COLO829 (cell line): ENCODE results near the gene SLC39A5.
A peak's percentile ranks its signal among the peaks of the same experiment; 100 is the strongest.

Experiments
- DNase-seq: peaks from one replicate; pipeline ENCODE4 v3.0.0; 2012; ENCODE audit warnings: low spot score

The SLC39A5 gene

DNA sequence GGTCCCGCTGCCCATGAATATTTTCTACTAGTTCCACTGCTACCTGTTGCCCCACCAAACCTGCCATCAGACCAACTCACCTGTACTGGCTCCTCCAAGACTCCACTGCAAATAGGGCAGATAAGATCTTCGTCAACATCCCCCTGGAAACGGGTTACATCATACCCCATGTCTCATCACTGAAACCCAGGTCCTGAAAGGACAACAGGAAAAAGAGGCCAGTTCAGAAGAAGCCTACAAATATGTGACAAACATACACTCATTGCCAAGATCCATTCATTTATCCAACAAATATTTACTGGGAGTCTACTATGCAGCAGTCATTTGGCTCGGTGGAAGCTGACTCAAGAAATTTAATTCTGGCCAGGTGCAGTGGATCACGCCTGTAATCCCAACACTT lies 16.0 kb upstream of the SLC39A5 start:
- DNase-seq: no peak

- no peak for DNase-seq
Measured at GRCh38 chr12:56216461-56216860, 13.4 kb upstream of the SLC39A5 start.

DNA sequence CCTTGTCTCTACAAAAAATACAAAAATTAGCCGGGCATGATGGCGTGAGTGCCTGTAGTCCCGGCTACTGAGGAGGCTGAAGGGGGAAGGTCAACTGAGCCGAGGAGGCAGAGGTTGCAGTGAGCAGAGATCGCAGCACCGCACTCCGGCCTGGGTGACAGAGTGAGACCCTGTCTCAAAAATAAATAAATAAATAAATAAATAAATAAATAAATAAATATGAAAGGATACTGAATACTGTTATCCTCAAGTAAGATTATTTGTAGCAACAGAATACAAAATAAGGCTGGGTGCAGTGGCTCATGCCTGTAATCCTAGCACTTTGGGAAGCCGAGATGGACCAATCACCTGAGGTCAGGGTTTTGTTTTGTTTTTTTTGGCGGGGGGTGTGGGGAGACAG lies 10.0 kb upstream of the SLC39A5 start:
- DNase-seq: no peak

GRCh38 chr12:56220611-56221231 lies 9.1 kb upstream of the SLC39A5 start:
- no peak for DNase-seq

DNA sequence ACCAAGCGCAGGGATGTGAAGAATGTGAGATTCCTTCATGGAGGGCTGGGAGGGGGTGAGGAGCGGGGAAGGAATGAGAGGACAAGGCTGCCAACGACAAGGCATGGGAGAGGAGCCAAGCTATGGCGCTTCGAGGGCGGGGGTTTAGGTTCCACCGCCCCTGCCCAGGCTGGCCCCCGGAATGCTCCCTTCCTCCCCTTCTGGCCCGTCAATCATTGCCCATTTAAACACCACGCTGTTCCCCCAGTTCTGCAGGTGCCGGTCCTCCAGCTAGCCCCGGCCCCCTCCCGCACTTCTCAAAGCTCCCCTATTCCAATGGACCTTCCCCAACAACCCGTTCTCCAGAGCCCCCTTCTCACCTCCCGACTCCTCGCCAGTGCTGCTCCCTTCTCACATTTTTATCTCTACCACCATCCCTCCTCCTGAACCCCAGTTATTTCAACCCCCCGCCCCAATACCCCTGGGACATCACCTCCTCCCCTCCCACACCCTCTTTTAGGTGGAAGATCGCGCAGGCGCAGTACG lies 8.6 kb upstream of the SLC39A5 start:
- DNase-seq: peak; percentile 66

- peak; percentile 98 for DNase-seq
Measured at GRCh38 chr12:56221757-56222530, 7.9 kb upstream of the SLC39A5 start, which contains the start of gene RNF41. TSS of gene RNF41 (minus strand) at chr12:56221922. CDS start at chr12:56214047, 7,875 bp downstream.

DNA sequence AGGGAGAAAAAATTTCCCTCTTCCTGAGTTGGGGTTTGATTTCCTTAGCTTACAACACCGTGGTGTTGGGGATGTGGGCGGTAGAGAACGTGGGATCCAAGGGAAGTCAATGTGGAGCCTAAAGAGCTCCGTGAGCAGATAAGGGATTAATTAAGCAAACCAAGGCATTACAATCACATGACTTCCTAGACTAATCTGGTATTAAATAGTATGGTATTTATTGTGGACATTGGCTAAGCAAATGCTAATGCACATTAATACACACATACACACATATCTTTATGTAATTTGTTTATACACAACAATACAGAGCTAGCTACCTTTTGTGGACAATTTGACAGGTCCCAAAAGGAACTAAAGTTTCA lies 7.3 kb upstream of the SLC39A5 start:
- DNase-seq: no peak

DNA sequence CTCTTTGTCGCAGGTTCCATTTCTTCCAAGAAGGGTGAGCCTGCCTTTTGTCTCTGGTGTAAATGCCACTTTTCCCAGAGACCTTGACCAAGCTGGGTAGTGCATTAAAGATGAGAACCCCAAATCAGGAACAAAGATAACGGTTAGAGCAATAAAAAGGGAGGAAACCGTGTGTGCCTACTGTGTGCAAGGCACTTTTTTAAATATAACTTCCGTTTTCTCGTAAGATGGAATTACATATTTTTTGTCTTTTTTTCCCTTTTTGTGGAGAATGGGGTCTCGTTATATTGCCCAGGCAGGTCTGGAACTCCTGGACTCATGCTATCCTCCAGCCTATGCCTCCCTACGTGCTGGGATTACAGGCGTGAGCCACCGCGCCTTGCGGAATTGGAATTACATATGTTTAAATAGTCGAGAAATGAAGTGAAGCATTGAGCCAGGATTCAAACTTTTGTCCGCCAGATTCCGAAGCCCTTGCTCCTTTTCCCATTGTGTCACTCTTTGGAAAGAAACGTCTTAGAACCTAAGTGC lies 6.2 kb upstream of the SLC39A5 start:
- DNase-seq: no peak

- peak; percentile 96 for DNase-seq
Measured at GRCh38 chr12:56224102-56224701, 5.6 kb upstream of the SLC39A5 start, which contains the start of gene NABP2. TSS of gene NABP2 (plus strand) at chr12:56224342. CDS start at chr12:56224857, 515 bp downstream.

DNA sequence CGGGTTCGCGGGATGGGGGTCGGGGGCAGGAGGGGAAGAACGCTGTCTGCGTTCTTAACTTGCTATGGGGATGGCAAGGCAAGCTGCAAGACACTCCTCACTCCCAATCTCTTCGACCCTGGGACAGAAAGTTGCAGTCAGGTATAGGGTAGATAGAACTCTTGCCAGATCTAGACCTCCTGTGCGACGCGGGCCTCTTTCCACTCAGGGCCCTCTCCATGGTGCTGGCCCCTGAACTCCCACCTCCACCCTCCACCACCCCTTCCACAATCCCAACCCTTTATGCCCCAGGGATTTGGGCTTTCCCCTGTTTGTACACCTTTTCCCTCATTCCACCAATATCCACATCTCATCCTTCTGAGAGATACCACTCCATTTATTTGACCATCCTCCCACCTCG lies 4.9 kb upstream of the SLC39A5 start:
- DNase-seq: no peak

DNA sequence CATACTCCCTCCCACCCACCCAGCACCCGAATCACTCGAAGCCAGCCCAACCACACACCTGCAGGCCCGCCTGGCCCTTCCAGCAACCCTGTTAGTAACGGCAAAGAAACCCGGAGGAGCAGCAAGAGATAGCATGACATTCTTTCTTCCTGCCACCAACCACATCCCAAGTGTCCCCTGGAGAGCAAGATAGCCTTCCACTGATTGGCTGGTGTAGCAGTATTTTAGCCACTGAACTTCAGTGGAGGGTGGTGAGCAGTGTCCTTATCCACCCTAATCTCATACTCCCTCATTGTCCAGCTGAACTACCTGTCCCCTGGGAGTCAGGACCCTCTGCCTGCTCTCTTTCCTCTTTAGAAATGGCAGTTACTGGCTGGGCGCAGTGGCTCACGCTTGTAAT lies 769 bp upstream of the SLC39A5 start:
- no peak for DNase-seq

DNA sequence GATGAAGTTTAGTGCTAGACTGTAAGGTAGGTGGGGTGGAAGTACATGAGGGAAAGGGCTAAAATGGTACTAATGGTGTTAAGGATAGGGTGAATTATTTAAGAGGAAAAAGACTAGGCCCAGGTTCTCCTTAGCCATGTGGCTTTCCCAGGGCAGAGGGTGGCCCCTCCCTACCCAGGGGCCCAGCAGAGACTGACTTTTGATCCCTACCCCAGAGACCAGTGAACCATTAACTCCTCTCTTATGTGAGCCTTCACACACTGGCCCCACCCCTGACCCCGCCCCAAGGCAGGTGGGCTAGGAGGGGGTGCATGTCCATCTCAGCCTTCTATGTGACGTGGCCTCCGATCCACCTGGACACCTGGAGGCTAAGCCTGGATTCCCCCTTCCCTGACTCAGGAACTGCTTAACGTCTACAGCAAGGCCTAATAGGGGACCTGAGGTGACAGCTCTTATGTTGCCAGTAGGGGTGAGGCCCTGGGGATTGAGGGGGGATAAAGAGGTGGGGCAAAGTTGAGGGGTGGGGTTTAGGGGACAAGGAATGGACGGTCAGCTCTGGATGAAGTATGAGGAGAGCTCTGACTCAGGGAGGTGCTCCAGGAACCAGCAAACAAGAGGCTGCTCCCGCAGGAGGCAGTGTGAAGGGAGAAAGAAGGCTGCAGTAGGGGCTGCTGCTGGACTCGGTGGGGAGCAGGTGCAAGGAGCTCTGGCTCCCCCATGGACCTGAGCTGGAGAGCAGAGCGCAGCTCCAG lies 757 bp downstream of the SLC39A5 start:
- DNase-seq: no peak

- DNase-seq: no peak
Measured at GRCh38 chr12:56231184-56231582, 1.3 kb downstream of the SLC39A5 start.

GRCh38 chr12:56234746-56235436 lies 5.0 kb downstream of the SLC39A5 start:
- no peak for DNase-seq

DNA sequence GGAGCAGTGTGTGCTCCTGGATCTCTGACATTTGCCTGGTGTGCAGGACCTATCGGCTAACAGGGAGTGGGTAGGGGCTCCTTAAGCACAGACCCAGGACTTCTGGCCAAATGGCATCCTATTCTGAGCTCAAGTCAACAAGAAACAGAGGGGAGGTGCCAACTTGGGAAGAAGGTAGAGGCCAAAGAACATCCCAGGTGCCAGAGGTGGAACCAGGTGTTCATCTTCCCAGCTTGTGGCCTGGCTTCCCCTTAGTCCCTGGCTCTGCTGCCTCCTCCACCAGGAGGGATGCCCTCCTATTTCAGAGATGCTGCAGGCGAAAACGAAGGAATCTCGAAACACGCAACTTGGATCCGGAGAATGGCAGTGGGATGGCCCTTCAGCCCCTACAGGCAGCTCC lies 6.2 kb downstream of the SLC39A5 start:
- DNase-seq: no peak

DNA sequence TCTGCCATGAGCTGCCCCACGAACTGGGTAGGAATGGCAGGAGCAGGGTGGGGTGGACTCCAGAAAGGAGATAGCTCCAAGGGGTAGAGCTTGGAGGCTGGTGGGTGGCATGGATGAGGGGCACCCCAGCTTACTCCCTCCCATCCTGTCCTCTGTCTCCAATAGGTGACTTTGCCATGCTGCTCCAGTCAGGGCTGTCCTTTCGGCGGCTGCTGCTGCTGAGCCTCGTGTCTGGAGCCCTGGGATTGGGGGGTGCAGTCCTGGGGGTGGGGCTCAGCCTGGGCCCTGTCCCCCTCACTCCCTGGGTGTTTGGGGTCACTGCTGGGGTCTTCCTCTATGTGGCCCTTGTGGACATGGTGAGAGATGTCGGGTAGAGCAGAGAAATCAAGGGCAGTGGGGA lies 7.1 kb downstream of the SLC39A5 start:
- DNase-seq: no peak

GRCh38 chr12:56237552-56237951 lies 7.7 kb downstream of the SLC39A5 start:
- no peak for DNase-seq

GRCh38 chr12:56241424-56242303 lies 11.8 kb downstream of the SLC39A5 start:
- no peak for DNase-seq

DNA sequence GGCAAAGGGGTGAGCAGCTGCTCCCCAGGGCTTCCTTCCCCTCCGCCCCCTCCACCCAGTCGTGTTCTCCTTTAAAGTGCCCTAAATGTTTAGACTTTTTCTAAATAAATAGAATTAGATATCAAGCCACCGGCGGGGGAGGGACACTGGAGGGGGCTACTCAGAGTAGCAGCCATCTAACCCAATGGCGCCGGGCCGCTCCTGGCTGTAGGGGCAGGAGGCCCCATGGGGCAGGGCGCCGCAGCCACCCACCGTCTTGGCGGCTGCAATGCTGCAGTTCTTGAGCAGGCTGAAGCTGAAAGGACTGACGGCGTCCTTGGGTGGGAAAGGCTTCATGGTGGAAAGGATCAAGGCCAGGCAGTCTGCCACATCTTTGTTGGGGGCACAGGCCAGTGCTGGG lies 13.1 kb downstream of the SLC39A5 start:
- DNase-seq: no peak

GRCh38 chr12:56243731-56244181 lies 13.9 kb downstream of the SLC39A5 start:
- no peak for DNase-seq
